IPS DF 4.7 (cell line): ENCODE data around the gene CAPN13.
"Not testable (repeated sequence)": the region's sequence is repeated elsewhere in the genome, so short reads cannot be mapped to it uniquely, and the experiment has no call there.

Source experiments
- DNase-seq: peaks from one replicate; pipeline ENCODE4 v3.0.0-alpha.2; 2013; ENCODE audit warnings: low spot score; ENCODE audit errors: extremely low read depth

The CAPN13 gene

DNA sequence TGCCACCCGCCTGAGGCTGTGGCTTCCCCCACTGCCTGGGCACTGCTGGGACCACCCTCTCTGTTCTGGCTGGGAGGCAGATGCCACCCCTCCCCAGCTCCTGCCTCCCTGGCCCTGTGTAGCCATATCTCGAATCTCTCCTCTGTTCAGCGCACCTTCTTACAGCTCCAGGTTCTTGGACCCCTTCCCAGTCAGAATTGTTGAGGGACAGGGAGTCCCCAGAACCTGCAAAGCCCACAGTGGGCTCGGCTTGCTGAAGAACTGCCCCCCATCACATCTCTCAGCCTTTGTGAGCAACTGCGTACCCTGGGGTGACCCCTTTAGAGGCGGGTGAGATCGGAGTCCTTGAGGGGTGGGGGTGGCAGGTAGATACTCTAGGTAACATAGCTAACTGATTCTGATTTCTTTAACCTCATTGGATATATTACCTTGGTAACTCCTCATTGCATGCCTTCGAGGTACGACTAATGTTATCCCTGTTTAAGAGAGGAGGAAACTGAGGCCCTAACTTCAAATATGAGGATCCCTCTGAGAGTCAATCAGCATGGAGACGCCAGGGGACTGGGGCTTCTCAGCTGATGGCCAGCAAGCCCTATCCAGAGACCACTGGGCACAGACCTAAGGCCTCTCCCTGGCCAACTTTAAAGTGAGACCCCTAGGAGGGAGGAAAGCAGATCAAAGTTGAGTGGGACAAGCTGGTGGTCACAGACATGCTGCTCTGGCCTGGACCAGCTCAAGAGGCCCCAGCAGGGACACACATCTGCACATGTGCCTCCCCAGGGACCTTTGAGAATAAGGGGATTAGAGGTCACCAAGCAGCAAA is 101.3 kb downstream of the CAPN13 start:
- no peak for DNase-seq

DNA sequence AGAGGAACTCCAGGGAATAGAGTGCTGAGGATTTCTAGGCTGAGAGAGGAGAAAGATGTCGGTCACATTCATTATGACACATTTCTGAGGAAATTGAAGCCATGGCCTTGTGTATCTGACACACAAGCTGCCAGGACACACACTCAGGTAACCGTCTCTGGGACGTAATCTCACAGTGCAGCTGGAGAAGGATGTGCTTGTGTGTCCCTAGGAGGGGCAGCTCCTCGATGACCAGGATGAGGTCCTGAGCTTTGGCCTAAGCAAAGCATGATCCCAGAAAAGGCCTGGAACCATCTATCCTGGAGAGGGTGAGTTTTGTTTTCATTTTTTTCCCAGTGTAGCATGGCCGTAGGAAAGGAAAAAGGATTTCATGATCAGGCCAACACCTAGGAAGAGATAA is 102.2 kb downstream of the CAPN13 start:
- no peak for DNase-seq

DNA sequence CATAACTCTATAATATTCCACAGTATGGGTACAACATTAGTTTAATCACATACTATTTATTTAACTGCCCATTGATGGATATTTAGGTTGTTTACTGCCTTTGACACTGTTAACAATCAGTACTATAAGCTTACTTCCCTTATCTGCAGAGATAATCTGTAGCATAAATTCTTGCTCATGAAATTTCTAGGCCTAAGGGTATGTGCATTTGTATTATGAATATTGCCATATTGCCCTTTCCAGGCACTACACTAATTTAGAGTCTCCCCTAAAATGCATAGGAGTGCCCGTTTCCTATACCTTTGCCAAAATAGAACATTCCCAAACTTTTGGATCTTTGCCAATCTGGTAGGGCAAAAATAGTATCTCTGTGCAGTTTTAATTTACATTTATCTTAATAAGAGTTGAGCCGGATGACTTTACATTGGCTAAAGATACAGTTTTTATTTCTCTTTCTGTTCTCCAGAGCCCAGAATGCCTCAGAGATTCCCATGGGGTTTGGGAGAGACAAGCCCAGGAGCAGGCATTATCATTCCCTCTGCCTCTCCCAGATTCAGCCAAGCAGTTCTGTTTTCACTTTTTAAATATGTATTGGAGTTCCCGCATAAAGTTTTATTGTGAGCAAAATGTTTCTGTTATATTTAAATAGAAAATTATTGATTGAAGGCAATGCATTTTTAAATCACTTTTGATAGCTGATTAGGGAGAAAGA is 102.8 kb downstream of the CAPN13 start:
- no peak for DNase-seq

DNA sequence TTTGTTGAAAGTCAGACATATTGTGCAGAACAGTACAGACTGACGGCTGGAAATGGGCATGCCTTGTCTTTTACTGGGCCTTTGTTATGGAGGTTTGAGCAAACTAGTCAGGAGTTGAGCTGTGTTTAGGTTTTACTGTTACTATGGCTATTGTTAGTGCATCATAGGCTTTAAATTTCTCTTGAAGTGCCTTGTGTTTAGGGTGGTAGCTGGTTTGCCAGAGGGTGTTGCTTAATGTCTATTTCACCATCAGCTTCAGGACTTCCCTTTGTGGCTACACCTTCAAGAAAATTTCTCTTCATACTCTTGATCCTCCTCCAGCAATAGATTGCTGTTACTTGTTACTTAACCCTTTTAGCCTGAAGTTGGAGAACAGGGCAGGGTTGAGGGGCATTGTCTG is 104.6 kb downstream of the CAPN13 start:
- DNase-seq, result no peak

DNA sequence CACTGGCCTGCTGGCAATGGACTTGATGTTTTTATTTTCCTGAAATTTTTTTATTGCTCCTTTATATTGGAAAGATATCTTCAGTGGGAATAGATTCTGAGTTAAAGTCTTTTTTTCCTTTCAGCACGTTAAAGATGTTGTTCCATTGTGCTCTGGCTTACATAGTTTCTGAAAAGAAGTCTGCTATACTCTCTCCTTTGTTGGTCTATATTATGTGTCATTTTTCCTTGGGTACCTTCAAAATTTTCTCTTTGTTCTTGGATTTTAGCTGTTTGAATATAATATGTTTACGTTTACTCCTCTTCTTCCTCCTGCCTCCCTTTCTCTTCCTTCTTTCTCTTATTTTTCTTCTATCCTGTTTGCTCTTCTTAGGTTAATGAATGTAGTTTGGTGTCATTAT is 105.5 kb downstream of the CAPN13 start:
- DNase-seq, result no peak

- not testable (repeated sequence) for DNase-seq
Observed at GRCh38 chr2:30697242-30698103, 109.8 kb downstream of the CAPN13 start.

DNA sequence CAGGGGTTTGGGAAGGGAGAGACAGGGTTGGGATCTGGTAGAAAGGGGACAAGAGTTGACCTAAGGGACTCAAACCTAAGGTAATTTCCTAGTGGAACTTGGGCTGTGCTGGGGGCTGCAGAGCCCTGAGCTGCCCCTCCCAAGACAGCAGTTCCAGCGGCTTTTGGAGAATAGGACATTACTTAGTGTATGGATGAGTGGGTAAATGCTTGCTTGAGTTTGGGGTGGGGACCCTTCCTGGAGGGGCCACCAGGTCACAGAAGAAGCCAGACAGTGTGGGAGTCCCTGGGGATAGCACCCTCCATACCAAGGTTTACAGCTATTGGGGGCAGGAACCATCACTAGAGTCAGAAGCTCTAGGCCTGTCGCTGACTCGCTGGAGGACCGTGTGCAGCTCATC is 111.5 kb downstream of the CAPN13 start:
- no peak for DNase-seq

- DNase-seq, result no peak
Observed at GRCh38 chr2:30694286-30695055, 112.8 kb downstream of the CAPN13 start.

GRCh38 chr2:30693821-30694281 is 113.4 kb downstream of the CAPN13 start:
- DNase-seq, result no peak

DNA sequence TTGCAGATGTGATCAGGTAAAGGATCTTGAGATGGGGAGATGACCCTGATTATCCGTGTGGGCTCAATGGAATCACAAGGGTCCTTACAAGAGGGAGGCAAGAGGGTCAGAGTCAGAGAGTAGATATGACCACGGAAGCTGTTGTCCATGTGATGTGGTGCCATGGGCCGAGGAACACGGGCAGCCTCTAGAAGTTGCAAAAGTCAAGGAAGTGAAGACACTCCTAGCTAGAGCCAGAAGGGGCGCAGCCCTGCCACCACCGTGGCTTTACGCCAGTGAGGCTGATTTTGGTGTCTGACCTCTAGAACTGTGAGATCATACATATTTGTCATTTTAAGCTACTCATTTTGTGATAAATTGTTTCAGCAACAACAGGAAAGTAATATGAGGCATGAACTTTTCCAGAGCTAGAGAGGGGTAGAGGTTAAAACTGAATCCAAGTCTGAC is 114.4 kb downstream of the CAPN13 start:
- DNase-seq, result no peak

- DNase-seq, result no peak
Observed at GRCh38 chr2:30691948-30692828, 115.1 kb downstream of the CAPN13 start.

- DNase-seq, result no peak
Observed at GRCh38 chr2:30691091-30691947, 115.9 kb downstream of the CAPN13 start.

DNA sequence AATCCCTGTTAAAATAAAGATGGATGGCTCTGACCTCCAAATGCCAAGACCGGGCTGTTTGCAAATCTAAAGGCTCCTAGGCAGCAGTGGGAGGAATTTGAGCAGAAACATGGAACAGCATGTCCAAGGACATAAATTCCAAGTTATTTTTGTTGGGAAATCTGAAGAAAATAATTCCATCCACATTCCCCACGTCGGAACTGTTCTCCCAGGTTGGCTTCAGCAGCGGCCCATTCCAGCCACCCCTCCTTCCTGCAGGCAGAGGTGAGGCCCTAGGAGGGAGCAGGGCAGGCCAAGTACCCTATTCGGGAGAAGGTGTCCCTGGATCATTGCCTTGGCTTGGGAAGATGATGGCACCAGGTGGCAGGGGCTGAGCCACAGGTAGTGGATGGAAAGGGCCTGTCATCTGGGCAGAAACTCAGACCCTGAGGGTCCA is 117.1 kb downstream of the CAPN13 start:
- no peak for DNase-seq

DNA sequence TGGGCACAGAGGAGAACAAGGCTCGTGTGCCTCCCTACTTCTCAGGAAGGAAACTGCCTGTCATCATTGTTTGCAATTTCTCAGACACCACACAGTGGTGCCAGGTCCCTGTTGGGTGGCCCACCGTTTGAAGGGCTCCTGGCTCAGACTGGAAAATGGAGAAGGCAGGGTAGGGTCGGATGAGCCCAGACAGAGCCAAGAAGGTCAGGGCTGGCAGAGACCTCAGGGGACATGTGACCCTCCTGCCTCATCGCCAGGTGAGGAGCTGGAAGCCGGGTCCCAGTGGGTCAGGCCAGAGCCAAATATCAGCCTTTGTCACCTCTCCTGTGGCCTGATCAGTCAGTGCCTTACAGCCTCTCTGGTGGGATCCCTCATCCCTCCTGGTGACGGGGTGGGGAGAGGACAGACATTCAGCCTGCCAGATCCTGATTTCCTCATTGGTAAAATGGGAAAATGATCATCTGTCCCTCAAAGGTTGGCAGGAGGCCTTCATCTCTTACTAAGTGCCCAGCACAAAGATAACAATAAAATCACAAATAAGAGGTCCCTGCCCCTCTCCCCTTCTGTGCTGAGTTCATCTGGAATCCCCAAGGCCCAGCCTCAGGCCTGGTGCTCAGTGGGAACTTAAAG is 117.6 kb downstream of the CAPN13 start:
- no peak for DNase-seq

GRCh38 chr2:30688956-30689401 is 118.3 kb downstream of the CAPN13 start:
- DNase-seq, result no peak

DNA sequence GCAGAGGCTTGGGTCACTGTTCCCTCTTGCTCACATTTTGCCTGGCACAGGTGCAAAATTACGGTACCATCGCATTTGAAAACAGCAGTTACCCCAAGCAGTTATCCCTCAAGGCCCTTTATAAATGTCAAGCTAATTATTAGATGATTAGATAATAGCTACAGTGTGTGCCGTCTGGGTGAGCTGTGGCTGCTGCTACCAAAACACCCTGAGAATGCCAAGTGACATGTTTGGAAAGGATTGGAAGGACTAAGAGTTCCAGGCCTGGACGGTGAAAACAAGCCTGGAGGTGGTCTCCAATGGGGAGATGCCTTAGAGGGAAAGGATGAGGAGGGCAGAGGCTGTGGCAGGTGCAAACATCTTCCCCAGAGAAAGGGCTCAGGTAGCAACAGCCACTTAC is 120.6 kb downstream of the CAPN13 start:
- no peak for DNase-seq

- no peak for DNase-seq
Observed at GRCh38 chr2:30686000-30686399, 121.2 kb downstream of the CAPN13 start.

DNA sequence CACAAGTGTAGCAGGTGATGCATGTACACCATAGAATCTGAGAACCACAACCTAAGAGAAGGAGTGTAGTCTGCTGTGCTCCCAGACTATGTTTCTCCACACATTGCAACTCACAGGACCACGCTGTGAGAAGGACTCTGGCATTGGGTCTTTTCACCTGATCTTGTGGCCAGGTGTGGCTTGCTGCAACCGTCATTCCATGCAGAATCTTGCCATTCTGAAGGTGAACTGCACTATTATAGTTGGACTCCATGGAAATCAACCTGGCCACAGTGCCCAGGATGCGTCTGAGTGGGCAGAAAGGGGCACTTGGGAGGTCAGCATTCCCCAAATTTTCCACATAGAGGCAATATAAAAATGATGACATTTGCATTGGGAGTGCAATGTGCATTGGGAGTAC is 122.2 kb downstream of the CAPN13 start:
- DNase-seq, result no peak
